Activated CD4-positive, alpha-beta memory T cell treated with anti-CD3 and anti-CD28 coated beads, Interleukin-2, amount 10 ng/mL, durations not matched to agents 7 days and 5 days (primary cell): ENCODE data around the gene STK32C. TPM values are rescaled to one million over a fixed set of nuclear protein-coding genes. Genes with fewer than 3 reads are reported as not detected.

Experiments used
- CTCF ChIA-PET: fragments of 350-600 bp; sonication (Branson Sonifier 250); formaldehyde crosslinking; loops from one replicate; lab custom pipeline; 2021; ENCODE audit warnings: antibody characterized with exemption, inconsistent platforms; lab: Charles Lee
- POLR2A ChIA-PET: fragments of 350-600 bp; sonication (Branson Sonifier 250); formaldehyde crosslinking; loops from one replicate; lab custom pipeline; 2021; ENCODE audit warnings: antibody characterized with exemption; lab: Charles Lee
- DNase-seq: peaks from one replicate; pipeline ENCODE4 v3.0.0-alpha.2; 2020
- H3K27ac Mint-ChIP-seq: one replicate; pipeline ENCODE4 v1.8.0; 2021; ENCODE audit warnings: mild to moderate bottlenecking, mixed read lengths
- H3K27me3 Mint-ChIP-seq: one replicate; pipeline ENCODE4 v1.8.0; 2021; ENCODE audit warnings: mixed read lengths
- H3K36me3 Mint-ChIP-seq: one replicate; pipeline ENCODE4 v1.8.0; 2021; ENCODE audit warnings: low read depth, mixed read lengths
- H3K4me1 Mint-ChIP-seq: one replicate; pipeline ENCODE4 v1.8.0; 2021; ENCODE audit warnings: mixed read lengths
- H3K4me3 Mint-ChIP-seq: one replicate; pipeline ENCODE4 v1.8.0; 2021; ENCODE audit warnings: mild to moderate bottlenecking, mixed read lengths
- H3K9me3 Mint-ChIP-seq: one replicate; pipeline ENCODE4 v1.8.0; 2021; ENCODE audit warnings: mixed read lengths
- total RNA-seq, 2 experiments: library from RNA; stranded (reverse); gene quantifications; one replicate each; pipeline ENCODE4 v1.2.3, GENCODE V29; 2021

STK32C gene
- total RNA-seq, 2 experiments from 2014 or later, result 17.4 to 18.2 TPM

- peaks cover 20% of the 10 kb centered on the region for H3K4me1 Mint-ChIP-seq
- H3K9me3 Mint-ChIP-seq, result no peaks in the 10 kb centered on the region
- H3K4me3 Mint-ChIP-seq, result no peak overlapping the region
- no peak for DNase-seq
- H3K27ac Mint-ChIP-seq, result no peak overlapping the region
- H3K36me3 Mint-ChIP-seq, result no peaks in the 10 kb centered on the region
- H3K27me3 Mint-ChIP-seq, result no peaks in the 10 kb centered on the region
- ChIA-PET POLR2A (no interaction called here), CTCF (no interaction called here)
Observed at GRCh38 chr10:132253092-132253687, 54.6 kb downstream of the STK32C start.

GRCh38 chr10:132252412-132252811, 55.3 kb downstream of the STK32C start:
- DNase-seq, result no peak
- Mint-ChIP-seq H3K27ac (no peak overlapping the region), H3K27me3 (no peaks in the 10 kb centered on the region), H3K9me3 (no peaks in the 10 kb centered on the region), H3K4me1 (peaks cover 17% of the 10 kb centered on the region), H3K4me3 (no peak overlapping the region), H3K36me3 (no peaks in the 10 kb centered on the region)
- ChIA-PET POLR2A (no interaction called here), CTCF (no interaction called here)

GRCh38 chr10:132251928-132252327, 55.8 kb downstream of the STK32C start:
- Mint-ChIP-seq H3K36me3 (no peaks in the 10 kb centered on the region), H3K27ac (no peak overlapping the region), H3K27me3 (no peaks in the 10 kb centered on the region), H3K4me3 (no peak overlapping the region), H3K4me1 (peaks cover 17% of the 10 kb centered on the region), H3K9me3 (no peaks in the 10 kb centered on the region)
- CTCF ChIA-PET, result no interaction called here
- no peak for DNase-seq
- POLR2A ChIA-PET, result no interaction called here

- H3K27ac Mint-ChIP-seq, result no peak overlapping the region
- peaks cover 11% of the 10 kb centered on the region for H3K4me1 Mint-ChIP-seq
- ChIA-PET CTCF (no interaction called here), POLR2A (no interaction called here)
- DNase-seq, result no peak
- H3K9me3 Mint-ChIP-seq, result no peaks in the 10 kb centered on the region
- H3K27me3 Mint-ChIP-seq, result no peaks in the 10 kb centered on the region
- H3K4me3 Mint-ChIP-seq, result no peak overlapping the region
- H3K36me3 Mint-ChIP-seq, result no peaks in the 10 kb centered on the region
Observed at GRCh38 chr10:132250481-132251475, 57.0 kb downstream of the STK32C start.

- Mint-ChIP-seq H3K36me3 (no peaks in the 10 kb centered on the region), H3K4me1 (peaks cover 3% of the 10 kb centered on the region)
- no peak for DNase-seq
Observed at GRCh38 chr10:132249824-132250375, 57.9 kb downstream of the STK32C start.

GRCh38 chr10:132249226-132249724, 58.5 kb downstream of the STK32C start:
- POLR2A ChIA-PET, result no interaction called here
- no peak overlapping the region for H3K27ac Mint-ChIP-seq

More at GRCh38 chr10:132249824-132250375, 57.9 kb downstream of the STK32C start:
- no peak overlapping the region for H3K27ac Mint-ChIP-seq
- ChIA-PET CTCF (no interaction called here), POLR2A (no interaction called here)
- H3K4me3 Mint-ChIP-seq, result no peak overlapping the region
- H3K27me3 Mint-ChIP-seq, result no peaks in the 10 kb centered on the region
- H3K9me3 Mint-ChIP-seq, result no peaks in the 10 kb centered on the region

GRCh38 chr10:132248455-132249225, 59.1 kb downstream of the STK32C start:
- Mint-ChIP-seq H3K27me3 (no peaks in the 10 kb centered on the region), H3K36me3 (no peaks in the 10 kb centered on the region), H3K27ac (no peak overlapping the region), H3K4me3 (peak overlapping the region; percentile 30), H3K4me1 (peaks cover 1% of the 10 kb centered on the region), H3K9me3 (no peaks in the 10 kb centered on the region)
- CTCF ChIA-PET, result no interaction called here
- POLR2A ChIA-PET, result no interaction called here
- DNase-seq, result peak; percentile 69

More at GRCh38 chr10:132249226-132249724, 58.5 kb downstream of the STK32C start:
- no peaks in the 10 kb centered on the region for H3K27me3 Mint-ChIP-seq
- no peaks in the 10 kb centered on the region for H3K9me3 Mint-ChIP-seq
- peaks cover 1% of the 10 kb centered on the region for H3K4me1 Mint-ChIP-seq
- CTCF ChIA-PET, result no interaction called here
- no peaks in the 10 kb centered on the region for H3K36me3 Mint-ChIP-seq
- H3K4me3 Mint-ChIP-seq, result no peak overlapping the region
- no peak for DNase-seq

GRCh38 chr10:132247943-132248342, 59.8 kb downstream of the STK32C start:
- no peak for DNase-seq
- CTCF ChIA-PET, result no interaction called here
- Mint-ChIP-seq H3K9me3 (no peaks in the 10 kb centered on the region), H3K4me3 (no peak overlapping the region), H3K36me3 (no peaks in the 10 kb centered on the region), H3K4me1 (no peaks in the 10 kb centered on the region), H3K27me3 (no peaks in the 10 kb centered on the region), H3K27ac (no peak overlapping the region)
- POLR2A ChIA-PET, result no interaction called here

GRCh38 chr10:132246296-132246695, 61.5 kb downstream of the STK32C start:
- ChIA-PET CTCF (no interaction called here), POLR2A (no interaction called here)
- H3K27ac Mint-ChIP-seq, result no peak overlapping the region
- H3K36me3 Mint-ChIP-seq, result no peaks in the 10 kb centered on the region
- H3K27me3 Mint-ChIP-seq, result no peaks in the 10 kb centered on the region
- no peak overlapping the region for H3K4me3 Mint-ChIP-seq
- DNase-seq, result no peak
- no peaks in the 10 kb centered on the region for H3K9me3 Mint-ChIP-seq
- H3K4me1 Mint-ChIP-seq, result no peaks in the 10 kb centered on the region

- H3K4me3 Mint-ChIP-seq, result no peak overlapping the region
- ChIA-PET CTCF (no interaction called here), POLR2A (no interaction called here)
- no peaks in the 10 kb centered on the region for H3K27me3 Mint-ChIP-seq
- DNase-seq, result no peak
- H3K27ac Mint-ChIP-seq, result no peak overlapping the region
- no peaks in the 10 kb centered on the region for H3K36me3 Mint-ChIP-seq
- H3K4me1 Mint-ChIP-seq, result no peaks in the 10 kb centered on the region
- H3K9me3 Mint-ChIP-seq, result no peaks in the 10 kb centered on the region
Observed at GRCh38 chr10:132245056-132245455, 62.7 kb downstream of the STK32C start.

GRCh38 chr10:132243626-132244025, 64.1 kb downstream of the STK32C start:
- H3K36me3 Mint-ChIP-seq, result no peaks in the 10 kb centered on the region
- CTCF ChIA-PET, result no interaction called here
- no peaks in the 10 kb centered on the region for H3K4me1 Mint-ChIP-seq
- H3K9me3 Mint-ChIP-seq, result no peaks in the 10 kb centered on the region
- no peak for DNase-seq
- no peaks in the 10 kb centered on the region for H3K27me3 Mint-ChIP-seq
- no peak overlapping the region for H3K27ac Mint-ChIP-seq
- H3K4me3 Mint-ChIP-seq, result no peak overlapping the region
- POLR2A ChIA-PET, result no interaction called here

GRCh38 chr10:132243141-132243540, 64.6 kb downstream of the STK32C start:
- Mint-ChIP-seq H3K36me3 (no peaks in the 10 kb centered on the region), H3K9me3 (no peaks in the 10 kb centered on the region), H3K4me1 (no peaks in the 10 kb centered on the region), H3K27ac (no peak overlapping the region), H3K27me3 (no peaks in the 10 kb centered on the region), H3K4me3 (no peak overlapping the region)
- POLR2A ChIA-PET, result no interaction called here
- CTCF ChIA-PET, result no interaction called here
- DNase-seq, result no peak
